B cell (primary cell): ENCODE results near the gene HSP90AB1. TPM values are rescaled to one million over a fixed set of nuclear protein-coding genes. Genes with fewer than 3 reads are reported as not detected.

Source experiments
- ATAC-seq: fragments of 200-7000 bp; cut with Tn5 transposase; one replicate; pipeline ENCODE4 v1.10.0; 2021; ENCODE audit warnings: low read depth, mild to moderate bottlenecking, moderate number of reproducible peaks, moderate library complexity
- CTCF ChIA-PET: fragments of 350-600 bp; sonication (Branson Sonifier 250); formaldehyde crosslinking; loops from one replicate; lab custom pipeline; 2021; ENCODE audit warnings: antibody characterized with exemption, inconsistent platforms; lab: Charles Lee
- POLR2A ChIA-PET: fragments of 350-600 bp; sonication (Branson Sonifier 250); formaldehyde crosslinking; loops from one replicate; lab custom pipeline; 2021; ENCODE audit warnings: antibody characterized with exemption; lab: Charles Lee
- DNase-seq: peaks from one replicate; pipeline ENCODE4 v3.0.0; 2013
- H2AFZ ChIP-seq: 2 replicates; pipeline ENCODE4 v1.6.1; 2012; ENCODE audit warnings: mild to moderate bottlenecking, low read depth, low read length; ENCODE audit not compliant: insufficient read depth, poor library complexity, severe bottlenecking
- H3K27ac ChIP-seq, 2 donors: 1 replicate in 1 of 2; 2 replicates in 1 of 2; pipeline ENCODE4 v1.5.1; 2012 to 2013; ENCODE audit warnings: low read length in 2 of 2, mild to moderate bottlenecking in 2 of 2, moderate library complexity in 1 of 2
- H3K27me3 ChIP-seq, 4 experiments: fragments of 200-600 bp in 1 of 4; sonication (generic) in 1 of 4; replicated peaks in 1 of 4; 1 replicate in 2 of 4; 2 replicates in 2 of 4; pipeline versions ENCODE4 v1.6.1 to v1.7.0; 2013 to 2016; ENCODE audit warnings: low read length in 3 of 4, mild to moderate bottlenecking in 2 of 4, mixed read lengths in 1 of 4, moderate library complexity in 1 of 4; ENCODE audit not compliant: insufficient read depth in 4 of 4, control insufficient read depth in 3 of 4; ENCODE audit errors: control extremely low read depth in 1 of 4
- H3K36me3 ChIP-seq, 2 experiments: replicated peaks in 1 of 2; 1 replicate in 1 of 2; 2 replicates in 1 of 2; pipeline versions ENCODE4 v1.6.1 to v1.7.1; 2013; ENCODE audit warnings: low read length in 1 of 2; ENCODE audit not compliant: insufficient read depth in 2 of 2, control insufficient read depth in 1 of 2; ENCODE audit errors: control extremely low read depth in 1 of 2, extremely low read depth in 1 of 2
- H3K4me1 ChIP-seq, 2 donors: fragments of 200-600 bp in 1 of 2; sonication (generic) in 1 of 2; 1 replicate in 1 of 2; 2 replicates in 1 of 2; pipeline versions ENCODE4 v1.5.1 to v1.6.1; 2013 to 2017; ENCODE audit warnings: low read length in 2 of 2; ENCODE audit not compliant: control insufficient read depth in 2 of 2, insufficient read depth in 2 of 2
- H3K4me2 ChIP-seq: replicated peaks from 2 replicates; pipeline ENCODE3; 2012; ENCODE audit warnings: mild to moderate bottlenecking, low read depth, low read length; ENCODE audit not compliant: poor library complexity, severe bottlenecking
- H3K4me3 ChIP-seq, 5 experiments: fragments of 200-600 bp in 1 of 5; sonication (generic) in 1 of 5; 1 replicate in 3 of 5; 2 replicates in 2 of 5; pipeline versions ENCODE4 v1.5.1 to v1.7.0; 2011 to 2016; ENCODE audit warnings: low read length in 4 of 5, mild to moderate bottlenecking in 4 of 5, low read depth in 2 of 5, control low read depth in 1 of 5, moderate library complexity in 1 of 5; ENCODE audit not compliant: insufficient read depth in 1 of 5; ENCODE audit errors: control extremely low read depth in 1 of 5, extremely low read depth in 1 of 5
- H3K79me2 ChIP-seq: fragments of 200-600 bp; sonication (generic); one replicate; pipeline ENCODE4 v1.6.0; 2016; ENCODE audit warnings: low read length; ENCODE audit not compliant: control insufficient read depth, insufficient read depth
- H3K9ac ChIP-seq: fragments of 200-600 bp; sonication (generic); 2 replicates; pipeline ENCODE4 v1.6.1; 2017; ENCODE audit warnings: mild to moderate bottlenecking, low read length, moderate library complexity
- H3K9me3 ChIP-seq, 3 donors: one replicate each; pipeline versions ENCODE4 v1.6.1 to v1.7.1; 2013; ENCODE audit warnings: low read length in 2 of 3; ENCODE audit not compliant: control insufficient read depth in 2 of 3, insufficient read depth in 1 of 3; ENCODE audit errors: control extremely low read depth in 1 of 3
- H4K20me1 ChIP-seq: 2 replicates; pipeline ENCODE4 v1.6.0; 2012; ENCODE audit warnings: mild to moderate bottlenecking, low read length; ENCODE audit not compliant: insufficient read depth, control insufficient read depth, poor library complexity, severe bottlenecking
- H3K27ac Mint-ChIP-seq: one replicate; pipeline ENCODE4 v1.8.0; 2021; ENCODE audit warnings: mixed read lengths
- H3K27me3 Mint-ChIP-seq: one replicate; pipeline ENCODE4 v1.8.0; 2021; ENCODE audit warnings: mixed read lengths
- H3K4me1 Mint-ChIP-seq: one replicate; pipeline ENCODE4 v1.8.0; 2021; ENCODE audit warnings: mixed read lengths
- H3K4me3 Mint-ChIP-seq: one replicate; pipeline ENCODE4 v1.8.0; 2021; ENCODE audit warnings: mixed read lengths
- H3K9me3 Mint-ChIP-seq: one replicate; pipeline ENCODE4 v1.8.0; 2022; ENCODE audit warnings: mixed read lengths; ENCODE audit not compliant: insufficient read depth
- CTCF ChIP-seq: fragments of 200-600 bp; IDR thresholded peaks from one replicate; pipeline ENCODE4 v1.8.0; 2022; ENCODE audit warnings: antibody characterized with exemption, mild to moderate bottlenecking
- EZH2 ChIP-seq: IDR thresholded peaks from 2 replicates; pipeline ENCODE4 v1.6.1; 2012; ENCODE audit warnings: borderline replicate concordance, low read depth, mild to moderate bottlenecking, moderate library complexity, low read length; ENCODE audit not compliant: insufficient read depth, poor library complexity, severe bottlenecking
- WGBS: methylation state at CpG from one replicate; pipeline ENCODE4 v1.1.5; 2013; ENCODE audit warnings: missing lambda C conversion rate; ENCODE audit not compliant: insufficient coverage; 5-methylcytosine and 5-hydroxymethylcytosine counted together
- intact Hi-C: fragments of 100-400 bp; cut with micrococcal nuclease; formaldehyde crosslinking; loops from one replicate; pipeline ENCODE4 v1.10.0; 2022
- polyA plus RNA-seq: library from polyadenylated mRNA; depleted of rRNA; stranded (reverse); fragments of >200 nt; gene quantifications from 2 replicates; pipeline ENCODE4 v1.2.3, GENCODE V29; 2012
- total RNA-seq, 2 donors: library from RNA; stranded (reverse); fragments of 120-200 nt in 1 of 2; gene quantifications; 1 replicate in 1 of 2; 2 replicates in 1 of 2; pipeline versions ENCODE4 v1.2.3 to v1.2.4, GENCODE V29; 2013 to 2022

The HSP90AB1 gene
- total and polyA plus RNA-seq, 2 donors (not counting 1 experiment from before 2014, with no cell fraction given), result 395 to 645 TPM

GRCh38 chr6:44285552-44286284, 38.8 kb downstream of the HSP90AB1 start:
- peaks cover 67% of the 10 kb centered on the region for H3K27me3 Mint-ChIP-seq
- ChIA-PET POLR2A (no interaction called here), CTCF (no interaction called here)
- no peak overlapping the region for H3K4me2 ChIP-seq
- DNase-seq, result no peak
- TF ChIP-seq EZH2 (no peak), CTCF (no peak)
- no peaks in the 10 kb centered on the region for H3K4me1 ChIP-seq
- H3K27me3 ChIP-seq, result peaks cover 0 to 25% (median 6%) of the 10 kb centered on the region in 4 experiments
- no peaks in the 10 kb centered on the region for H3K9me3 ChIP-seq
- H4K20me1 ChIP-seq, result no peaks in the 10 kb centered on the region
- H3K9ac ChIP-seq, result no peak overlapping the region
- H3K27ac ChIP-seq, result no peak overlapping the region
- H3K36me3 ChIP-seq, result no peaks in the 10 kb centered on the region
- no peak for ATAC-seq
- H3K9me3 Mint-ChIP-seq, result no peaks in the 10 kb centered on the region
- H3K4me3 Mint-ChIP-seq, result no peak overlapping the region
- WGBS, result 87% methylated on average over 23 of the region's 25 CpGs
- H3K4me3 ChIP-seq, result no peak overlapping the region
- intact Hi-C loops, result no loop called here
- H3K4me1 Mint-ChIP-seq, result no peaks in the 10 kb centered on the region
- H3K27ac Mint-ChIP-seq, result no peak overlapping the region
- no peaks in the 10 kb centered on the region for H3K79me2 ChIP-seq
- H2AFZ ChIP-seq, result no peak overlapping the region

GRCh38 chr6:44286285-44286565, 39.3 kb downstream of the HSP90AB1 start:
- no peaks in the 10 kb centered on the region for H3K9me3 Mint-ChIP-seq
- TF ChIP-seq CTCF (no peak), EZH2 (no peak)
- Histone ChIP-seq H2AFZ (no peak overlapping the region), H3K4me3 (no peak overlapping the region), H3K9me3 (no peaks in the 10 kb centered on the region), H3K27me3 (peaks cover 0 to 28% (median 6%) of the 10 kb centered on the region in 4 experiments), H3K4me2 (no peak overlapping the region), H3K4me1 (no peaks in the 10 kb centered on the region), H3K36me3 (no peaks in the 10 kb centered on the region), H4K20me1 (no peaks in the 10 kb centered on the region), H3K27ac (no peak overlapping the region), H3K79me2 (no peaks in the 10 kb centered on the region), H3K9ac (no peak overlapping the region)
- intact Hi-C loops, result no loop called here
- DNase-seq (no peak), ATAC-seq (no peak)
- no peak overlapping the region for H3K27ac Mint-ChIP-seq
- peaks cover 67% of the 10 kb centered on the region for H3K27me3 Mint-ChIP-seq
- WGBS, result 96% methylated on average over 12 of the region's 12 CpGs
- ChIA-PET POLR2A (no interaction called here), CTCF (no interaction called here)
- H3K4me3 Mint-ChIP-seq, result no peak overlapping the region
- H3K4me1 Mint-ChIP-seq, result no peaks in the 10 kb centered on the region
